ENCODE data around the gene ZRANB3.

DNA sequence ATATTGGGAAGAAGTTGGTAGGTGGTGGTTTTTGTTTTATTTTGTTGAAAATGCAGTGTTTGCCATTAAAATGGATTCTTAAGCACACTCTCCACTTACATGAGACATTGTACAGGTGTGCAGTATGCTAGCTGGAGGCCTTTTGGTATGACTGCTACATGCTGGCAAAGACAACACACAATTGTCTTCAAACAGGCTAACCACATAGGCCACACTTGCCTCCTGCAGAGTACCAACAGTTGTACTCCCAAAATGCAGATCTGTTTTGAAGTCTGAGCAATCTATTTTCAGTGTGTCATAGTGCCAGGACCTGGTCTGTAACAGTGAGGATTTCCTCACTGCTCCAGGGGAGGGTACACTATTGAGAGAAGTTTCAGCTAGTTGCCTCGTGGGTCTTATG is 213.6 kb downstream of the ZRANB3 start:
- TF ChIP-seq CTCF (conservative IDR thresholded peaks at IDR 0.05; ENCODE audit: low read length) (no peak), EZH2phosphoT487 (IDR thresholded peaks at IDR 0.05; ENCODE audit: borderline replicate concordance) (no peak)
